Adipocyte (in vitro differentiated cells): Measurements from ENCODE around the gene SRP68.
A peak's percentile ranks its signal among the peaks of the same experiment; 100 is the strongest.

Source experiments
- DNase-seq: peaks from one replicate; pipeline ENCODE4 v3.0.0-alpha.2; 2015; ENCODE audit warnings: low read depth
- H3K27me3 ChIP-seq: replicated peaks from 2 replicates; pipeline ENCODE4 v1.7.0; 2013; ENCODE audit warnings: mild to moderate bottlenecking, low read length, moderate library complexity; ENCODE audit not compliant: control insufficient read depth, insufficient read depth
- H3K36me3 ChIP-seq: 2 replicates; pipeline ENCODE4 v1.7.0; 2013; ENCODE audit warnings: low read length, mild to moderate bottlenecking, moderate library complexity; ENCODE audit not compliant: control insufficient read depth, insufficient read depth, severe bottlenecking
- H3K4me1 ChIP-seq: 2 replicates; pipeline ENCODE4 v1.7.0; 2013; ENCODE audit warnings: mild to moderate bottlenecking, low read length, moderate library complexity; ENCODE audit not compliant: control insufficient read depth, insufficient read depth
- H3K4me3 ChIP-seq: 2 replicates; pipeline ENCODE4 v1.7.0; 2013; ENCODE audit warnings: mild to moderate bottlenecking, low read length, moderate library complexity
- H3K9ac ChIP-seq: 2 replicates; pipeline ENCODE4 v1.7.0; 2013; ENCODE audit warnings: mild to moderate bottlenecking, low read length, moderate library complexity
- H3K9me3 ChIP-seq: 2 replicates; pipeline ENCODE4 v1.7.0; 2013; ENCODE audit warnings: mild to moderate bottlenecking, low read length, moderate library complexity; ENCODE audit not compliant: control insufficient read depth

SRP68 gene

DNA sequence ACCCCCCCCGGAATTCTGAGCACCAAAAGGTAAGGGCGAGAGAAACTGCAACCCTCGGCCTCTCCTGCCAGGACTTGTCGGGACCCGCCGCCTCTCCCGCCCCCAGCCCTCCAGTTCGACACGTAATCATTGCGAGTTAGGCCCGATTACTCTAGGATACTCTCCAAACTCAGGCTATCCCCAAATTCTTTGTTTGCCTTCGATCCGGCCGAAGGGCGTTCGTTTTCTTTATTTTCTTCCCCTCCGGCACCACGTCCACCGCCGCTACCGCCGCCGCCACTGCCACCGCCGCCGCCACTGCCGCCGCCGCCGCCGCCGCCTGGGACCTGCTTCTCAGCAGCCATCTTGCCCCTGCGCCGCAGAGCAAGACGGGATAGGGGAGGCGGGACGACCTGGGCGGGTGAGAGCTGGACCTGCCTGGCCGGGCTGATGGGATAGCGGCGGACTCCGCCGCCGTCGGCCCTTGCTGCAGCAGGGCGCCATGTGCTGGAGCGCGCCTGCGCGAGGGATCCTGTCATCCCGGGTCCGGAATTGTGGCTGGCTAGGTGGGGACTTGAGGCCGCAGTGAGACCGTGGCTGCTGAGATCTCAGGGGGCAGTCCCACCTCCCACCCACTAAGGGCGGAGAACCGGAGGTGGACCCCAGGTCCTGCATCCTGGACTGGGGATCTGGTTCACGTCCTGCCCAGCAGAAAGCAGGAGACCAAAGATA lies at the start of gene SRP68:
Gene SRP68, minus strand, starts transcription at position 370 of the 711 bp plus-strand sequence. Its CDS starts 26 bp downstream, at position 344.
- no peaks in the 10 kb centered on the region for H3K9me3 ChIP-seq

DNA sequence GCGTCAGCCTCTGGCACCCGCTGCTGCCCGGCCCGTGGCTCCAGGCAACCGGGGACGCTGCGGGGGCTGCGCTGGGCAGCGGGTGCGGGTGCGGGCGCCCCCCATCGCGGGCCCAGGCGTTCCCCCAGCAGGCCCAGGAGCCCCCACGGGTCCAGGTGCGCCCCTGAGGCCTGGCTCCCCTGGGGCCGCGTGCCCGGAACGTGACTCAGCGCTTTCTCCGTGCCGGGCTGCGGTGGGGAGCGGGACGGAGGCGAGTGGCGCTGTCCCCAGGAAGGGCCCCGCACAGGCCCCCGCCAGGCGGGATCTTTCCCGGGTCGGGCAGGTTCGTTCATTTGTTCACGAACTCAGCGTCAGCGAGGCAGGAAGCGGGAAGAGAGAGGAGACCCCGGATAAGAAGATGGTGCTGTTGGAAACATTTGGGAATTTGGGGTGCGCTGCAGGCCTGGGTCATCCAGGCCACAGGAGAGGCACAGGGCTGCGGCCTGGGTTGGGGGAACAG lies 49.7 kb upstream of the SRP68 start:
- DNase-seq, result no peak
- no peaks in the 10 kb centered on the region for H3K36me3 ChIP-seq
- no peaks in the 10 kb centered on the region for H3K9me3 ChIP-seq
- no peaks in the 10 kb centered on the region for H3K4me1 ChIP-seq
- H3K27me3 ChIP-seq, result peaks cover 12% of the 10 kb centered on the region
- peak overlapping the region; percentile 63 for H3K9ac ChIP-seq
- peak overlapping the region; percentile 56 for H3K4me3 ChIP-seq

More for the DNA sequence above, at the start of gene SRP68:
- Histone ChIP-seq H3K4me3 (peak within 1 kb of the TSS; percentile 92), H3K36me3 (peaks cover 12% of the 10 kb centered on the region), H3K4me1 (peaks cover 16% of the 10 kb centered on the region), H3K27me3 (peaks cover 29% of the 10 kb centered on the region), H3K9ac (peak within 1 kb of the TSS; percentile 90)
- DNase-seq, result peak; percentile 97

DNA sequence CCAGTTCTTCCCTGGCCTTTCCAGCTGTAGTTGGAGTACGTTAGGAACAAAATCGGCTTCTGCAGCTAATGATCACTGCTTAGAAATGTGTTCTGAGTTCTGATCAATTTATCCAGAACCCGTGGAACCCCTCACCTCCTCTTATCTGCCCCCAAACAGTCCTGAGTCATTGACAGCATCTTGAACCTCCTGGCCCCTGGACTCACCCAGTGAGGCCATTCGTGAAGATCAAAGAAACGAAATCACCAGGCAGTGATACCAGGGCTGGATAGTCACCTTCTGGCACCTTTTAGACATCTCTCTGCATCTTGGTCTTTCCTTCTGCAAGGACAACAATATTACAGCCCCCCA lies 48.3 kb upstream of the SRP68 start:
- Histone ChIP-seq H3K9ac (no peak overlapping the region), H3K27me3 (peaks cover 9% of the 10 kb centered on the region), H3K4me3 (no peak overlapping the region), H3K9me3 (no peaks in the 10 kb centered on the region), H3K36me3 (no peaks in the 10 kb centered on the region), H3K4me1 (no peaks in the 10 kb centered on the region)
- DNase-seq, result no peak

DNA sequence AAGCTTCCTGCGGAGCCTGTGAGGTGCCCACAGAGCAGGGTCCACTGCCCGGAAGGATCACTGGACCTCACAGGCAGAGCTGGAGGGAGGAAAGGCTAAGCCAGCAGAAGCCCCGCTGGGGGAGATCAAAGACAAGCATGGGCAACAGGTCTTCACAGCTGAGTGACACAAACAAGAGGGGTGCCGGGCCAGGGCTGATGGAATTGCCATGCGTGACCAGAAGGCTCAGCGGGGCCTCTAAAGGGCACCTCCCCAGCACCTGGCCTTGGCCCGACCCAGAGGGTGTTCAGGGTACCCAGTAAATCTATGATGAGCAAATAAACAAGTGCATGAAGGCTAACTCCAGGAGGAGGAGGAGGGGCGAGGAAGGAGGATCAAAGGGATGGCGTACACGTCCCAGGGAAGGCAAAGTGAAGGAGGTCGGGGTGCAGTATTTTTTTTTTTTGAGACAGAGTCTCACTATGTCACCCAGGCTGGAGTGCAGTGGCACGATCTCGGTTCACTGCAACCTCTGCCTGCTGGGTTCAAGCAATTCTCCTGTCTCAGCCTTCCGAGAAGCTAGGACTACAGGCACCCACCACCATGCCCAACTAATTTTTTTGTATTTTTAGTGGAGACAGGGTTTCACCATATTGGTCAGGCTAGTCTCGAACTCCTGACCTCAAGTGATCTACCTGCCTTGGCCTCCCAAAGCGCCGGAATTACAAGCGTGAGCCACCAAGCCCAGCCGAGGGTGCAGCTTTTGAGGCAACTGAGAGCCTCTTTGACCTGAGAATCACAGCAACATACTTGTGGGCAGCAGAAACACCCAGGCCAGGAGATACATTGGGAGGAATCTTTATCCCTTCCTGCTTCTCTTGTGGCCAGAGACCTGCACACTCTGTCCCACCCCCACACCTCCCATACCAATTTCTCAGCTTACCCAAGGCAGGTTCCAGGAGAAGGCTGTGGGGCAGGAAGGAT lies 47.4 kb upstream of the SRP68 start:
- DNase-seq, result no peak
- H3K4me1 ChIP-seq, result no peaks in the 10 kb centered on the region
- H3K27me3 ChIP-seq, result peaks cover 9% of the 10 kb centered on the region
- no peak overlapping the region for H3K9ac ChIP-seq
- no peaks in the 10 kb centered on the region for H3K36me3 ChIP-seq
- H3K9me3 ChIP-seq, result no peaks in the 10 kb centered on the region
- no peak overlapping the region for H3K4me3 ChIP-seq

DNA sequence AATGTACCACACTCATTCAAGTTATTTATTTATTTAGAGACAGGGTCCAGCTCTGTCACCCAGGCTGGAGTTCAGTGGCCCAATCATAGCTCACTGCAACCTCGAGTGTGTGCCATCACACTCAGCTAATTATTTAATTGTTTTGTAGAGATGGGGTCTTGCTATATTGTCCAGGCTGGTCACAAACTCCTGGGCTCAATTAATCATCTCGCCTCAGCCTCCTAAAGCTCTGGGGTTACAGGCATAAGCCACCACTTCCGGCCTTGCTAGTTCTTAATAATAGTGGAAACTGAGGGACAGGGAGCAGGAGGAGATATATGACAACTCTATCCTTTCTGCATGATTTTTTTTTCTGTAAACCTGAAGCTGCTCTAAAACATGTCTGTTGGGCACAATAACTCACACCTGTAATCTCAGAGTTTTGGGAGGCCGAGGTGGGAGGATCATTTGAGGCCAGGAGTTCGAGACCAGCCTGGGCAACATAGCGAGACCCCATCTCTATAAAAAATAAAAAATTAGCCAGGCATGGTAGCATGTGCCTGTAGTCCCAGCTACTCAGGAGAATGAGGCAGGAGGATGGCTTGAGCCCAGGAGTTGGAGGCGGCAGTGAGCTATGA lies 42.9 kb upstream of the SRP68 start:
- Histone ChIP-seq H3K9ac (no peak overlapping the region), H3K36me3 (no peaks in the 10 kb centered on the region), H3K9me3 (no peaks in the 10 kb centered on the region), H3K27me3 (peaks cover 3% of the 10 kb centered on the region), H3K4me3 (no peak overlapping the region), H3K4me1 (no peaks in the 10 kb centered on the region)
- no peak for DNase-seq

GRCh38 chr17:76111956-76112355 lies 39.6 kb upstream of the SRP68 start:
- Histone ChIP-seq H3K4me3 (no peak overlapping the region), H3K27me3 (no peaks in the 10 kb centered on the region)

GRCh38 chr17:76107509-76107908 lies 35.2 kb upstream of the SRP68 start:
- no peaks in the 10 kb centered on the region for H3K36me3 ChIP-seq

More at GRCh38 chr17:76111956-76112355, 39.6 kb upstream of the SRP68 start:
- no peak overlapping the region for H3K9ac ChIP-seq
- H3K9me3 ChIP-seq, result no peaks in the 10 kb centered on the region
- DNase-seq, result no peak
- H3K36me3 ChIP-seq, result no peaks in the 10 kb centered on the region
- H3K4me1 ChIP-seq, result no peaks in the 10 kb centered on the region

GRCh38 chr17:76106703-76107102 lies 34.4 kb upstream of the SRP68 start:
- H3K9me3 ChIP-seq, result no peaks in the 10 kb centered on the region
- H3K36me3 ChIP-seq, result peaks cover 3% of the 10 kb centered on the region
- no peak overlapping the region for H3K4me3 ChIP-seq
- no peaks in the 10 kb centered on the region for H3K27me3 ChIP-seq
- peaks cover 17% of the 10 kb centered on the region for H3K4me1 ChIP-seq
- no peak for DNase-seq
- H3K9ac ChIP-seq, result no peak overlapping the region

More at GRCh38 chr17:76107509-76107908, 35.2 kb upstream of the SRP68 start:
- DNase-seq, result peak; percentile 21
- no peak overlapping the region for H3K9ac ChIP-seq
- no peaks in the 10 kb centered on the region for H3K9me3 ChIP-seq
- no peaks in the 10 kb centered on the region for H3K27me3 ChIP-seq
- H3K4me1 ChIP-seq, result peaks cover 10% of the 10 kb centered on the region
- H3K4me3 ChIP-seq, result no peak overlapping the region

DNA sequence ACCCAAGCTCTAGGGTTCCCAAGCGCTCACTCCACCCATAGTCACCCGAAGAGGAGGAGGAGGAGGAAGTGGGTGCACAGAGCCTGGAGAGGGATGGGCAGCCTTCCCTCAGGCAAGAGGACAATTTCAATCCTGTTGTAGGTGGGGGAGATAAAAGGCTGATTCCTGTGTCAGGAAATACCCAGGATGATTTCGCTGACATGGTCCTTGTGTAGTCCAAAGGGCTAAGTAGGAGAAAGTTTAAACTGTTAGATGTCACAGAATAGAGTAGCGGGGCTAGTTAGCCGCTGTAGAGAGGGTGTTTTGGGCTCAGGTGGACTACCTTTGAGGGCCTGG lies 32.5 kb upstream of the SRP68 start:
- Histone ChIP-seq H3K36me3 (peaks cover 20% of the 10 kb centered on the region), H3K4me3 (no peak overlapping the region), H3K27me3 (no peaks in the 10 kb centered on the region), H3K9me3 (no peaks in the 10 kb centered on the region), H3K4me1 (peaks cover 17% of the 10 kb centered on the region), H3K9ac (no peak overlapping the region)
- no peak for DNase-seq

DNA sequence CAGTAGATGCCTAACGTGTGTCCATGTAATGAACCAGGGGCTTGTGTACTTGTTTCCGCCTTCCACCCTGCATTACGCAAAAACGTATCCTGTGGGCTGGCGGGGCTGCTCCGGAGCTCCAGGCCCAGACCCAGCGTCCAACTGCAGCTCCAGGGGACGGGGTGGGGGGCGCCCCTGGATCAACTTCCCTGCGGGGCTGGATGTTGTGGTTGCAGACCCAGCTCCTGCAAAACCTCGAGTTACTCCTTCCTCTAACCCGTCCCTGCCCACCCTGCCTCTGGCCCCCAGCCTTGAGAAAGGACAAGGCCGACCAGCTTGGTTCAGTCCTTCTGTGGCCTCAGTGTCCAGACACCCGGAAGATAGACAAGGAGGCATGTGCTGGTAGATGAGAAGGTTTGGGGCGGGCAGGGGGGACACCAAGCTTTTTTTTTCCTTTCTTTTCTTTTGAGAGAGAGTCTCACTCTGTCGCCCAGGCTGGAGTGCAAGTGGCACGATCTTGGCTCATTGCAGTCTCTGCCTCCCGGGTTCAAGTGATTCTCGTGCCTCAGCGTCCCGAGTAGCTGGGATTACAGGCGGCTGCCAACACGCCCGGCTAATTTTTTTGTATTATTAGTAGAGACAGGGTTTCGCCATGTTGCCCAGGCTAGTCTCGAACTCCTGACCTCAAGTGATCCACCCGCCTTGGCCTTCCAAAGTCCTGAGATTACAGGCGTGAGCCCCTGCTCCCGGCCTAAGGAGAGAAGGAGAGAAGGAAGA lies 32.0 kb upstream of the SRP68 start:
- Histone ChIP-seq H3K9ac (peak overlapping the region; percentile 92), H3K36me3 (peaks cover 25% of the 10 kb centered on the region), H3K4me3 (peak overlapping the region; percentile 91), H3K9me3 (no peaks in the 10 kb centered on the region), H3K4me1 (peaks cover 17% of the 10 kb centered on the region), H3K27me3 (no peaks in the 10 kb centered on the region)
- no peak for DNase-seq
